GM18873 (cell line): ENCODE results near the gene CDC23.
"Not testable (repeated sequence)": the region's sequence is repeated elsewhere in the genome, so short reads cannot be mapped to it uniquely, and the experiment has no call there.

ENCODE experiments used
- ATAC-seq: cut with Tn5 transposase; IDR thresholded peaks from one replicate; pipeline ENCODE4 v1.9.1; 2021; ENCODE audit warnings: mild to moderate bottlenecking, moderate library complexity, moderate number of reproducible peaks; ENCODE audit not compliant: unreplicated experiment, low FRiP score

Gene CDC23

GRCh38 chr5:138148811-138149210 is 64.3 kb downstream of the CDC23 start:
- ATAC-seq = no peak

- ATAC-seq = not testable (repeated sequence)
Observed at GRCh38 chr5:138143578-138143977, 69.5 kb downstream of the CDC23 start.

GRCh38 chr5:138141734-138142133 is 71.4 kb downstream of the CDC23 start:
- ATAC-seq = no peak

- no peak for ATAC-seq
Observed at GRCh38 chr5:138140268-138140667, 72.9 kb downstream of the CDC23 start.

- ATAC-seq = no peak
Observed at GRCh38 chr5:138139781-138140090, 73.4 kb downstream of the CDC23 start.

- ATAC-seq = no peak
Observed at GRCh38 chr5:138138949-138139780, 74.0 kb downstream of the CDC23 start, which contains the start of gene NME5. TSS of gene NME5 (minus strand) at chr5:138139428. CDS start at chr5:138138780, 648 bp downstream.
